NCI-H748 (cell line): Measurements from ENCODE around the gene ZNRF1.
"Not testable (repeated sequence)": the region's sequence is repeated elsewhere in the genome, so short reads cannot be mapped to it uniquely, and the experiment has no call there.

Experiments
- DNase-seq: peaks from one replicate; lab custom pipeline; 2025; ENCODE audit not compliant: unreplicated experiment; lab: John Stamatoyannopoulos, UW

Gene ZNRF1

DNA sequence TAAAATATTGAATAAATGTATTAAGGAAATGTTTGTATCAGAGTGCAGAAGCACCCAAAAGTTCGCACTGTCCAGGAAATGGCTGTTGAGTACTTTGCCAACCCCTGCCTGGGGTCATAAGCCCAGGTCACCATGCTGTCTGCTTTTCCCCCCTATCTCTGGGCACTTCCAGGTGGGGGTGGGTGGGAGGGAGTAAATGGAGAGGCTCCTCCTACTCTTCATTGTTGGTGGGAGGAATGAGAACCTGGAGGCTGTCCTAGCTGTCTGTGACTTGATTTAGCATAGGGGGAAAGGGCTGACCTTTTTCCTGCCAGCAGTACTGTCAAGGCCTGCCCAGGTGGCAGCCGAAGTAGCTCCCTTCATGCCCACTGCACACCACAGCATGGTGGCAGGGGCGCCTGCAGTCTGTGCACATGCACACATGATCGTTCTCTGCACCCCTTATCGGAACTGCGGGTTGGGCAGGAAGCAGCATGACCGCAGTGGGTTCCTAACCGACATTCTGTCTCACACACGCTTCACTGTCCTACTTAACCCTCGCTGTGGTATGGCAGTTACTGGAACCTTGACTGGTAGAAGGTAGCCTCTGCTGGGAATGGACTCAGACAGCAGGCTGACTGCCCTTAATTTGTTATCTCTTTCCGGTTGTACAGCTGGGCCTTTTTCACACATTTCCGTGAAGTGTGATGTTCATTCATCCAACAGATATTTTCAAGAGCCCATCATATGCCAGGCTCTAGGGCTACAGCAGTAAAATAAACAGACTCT is 76.3 kb downstream of the ZNRF1 start:
- DNase-seq, result no peak

DNA sequence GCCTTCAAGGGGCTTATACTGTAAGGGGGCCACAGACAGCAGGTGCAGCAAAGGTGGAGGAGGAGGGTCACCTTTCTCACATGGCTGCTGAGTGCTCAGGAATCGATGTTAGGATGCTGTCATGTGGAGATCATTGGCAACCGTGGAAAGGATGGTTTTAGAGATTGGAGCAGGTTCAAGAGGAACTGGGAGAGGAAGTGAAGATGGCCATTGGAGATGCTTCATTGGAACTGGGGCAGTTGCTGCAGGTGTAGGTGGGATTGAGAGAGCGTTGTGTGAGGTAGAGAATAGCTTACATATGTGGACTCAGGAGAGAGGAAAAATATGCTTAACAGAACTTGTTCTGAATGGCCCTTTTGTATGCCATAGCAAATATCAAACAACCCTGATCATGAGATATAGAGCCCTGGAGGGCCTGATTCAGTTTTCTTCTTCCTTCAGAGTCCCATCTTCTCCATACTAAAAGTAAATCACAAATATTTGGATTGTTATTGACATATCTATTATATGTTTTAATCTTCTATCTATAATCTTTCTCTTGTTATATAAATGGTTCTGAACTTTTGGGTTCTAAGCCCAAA is 77.0 kb downstream of the ZNRF1 start:
- DNase-seq, result no peak

DNA sequence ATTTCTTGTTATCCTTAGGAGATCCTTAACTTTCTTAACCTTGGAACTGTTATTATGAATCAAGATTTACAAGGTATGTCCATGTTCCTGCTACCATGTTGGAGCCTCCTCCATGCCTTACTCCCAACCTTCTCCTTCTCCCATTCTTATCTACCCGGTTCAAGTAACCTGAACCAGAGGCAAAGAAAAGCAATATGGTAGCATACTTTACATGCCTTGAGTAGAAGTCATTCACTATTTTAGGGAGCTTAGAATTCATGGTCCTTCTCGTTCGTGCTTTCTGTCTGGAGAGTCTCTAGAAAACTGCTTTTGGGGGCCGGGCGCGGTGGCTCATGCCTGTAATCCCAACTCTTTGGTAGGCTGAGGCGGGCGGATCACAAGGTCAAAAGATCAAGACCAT is 80.1 kb downstream of the ZNRF1 start:
- DNase-seq, result no peak

DNA sequence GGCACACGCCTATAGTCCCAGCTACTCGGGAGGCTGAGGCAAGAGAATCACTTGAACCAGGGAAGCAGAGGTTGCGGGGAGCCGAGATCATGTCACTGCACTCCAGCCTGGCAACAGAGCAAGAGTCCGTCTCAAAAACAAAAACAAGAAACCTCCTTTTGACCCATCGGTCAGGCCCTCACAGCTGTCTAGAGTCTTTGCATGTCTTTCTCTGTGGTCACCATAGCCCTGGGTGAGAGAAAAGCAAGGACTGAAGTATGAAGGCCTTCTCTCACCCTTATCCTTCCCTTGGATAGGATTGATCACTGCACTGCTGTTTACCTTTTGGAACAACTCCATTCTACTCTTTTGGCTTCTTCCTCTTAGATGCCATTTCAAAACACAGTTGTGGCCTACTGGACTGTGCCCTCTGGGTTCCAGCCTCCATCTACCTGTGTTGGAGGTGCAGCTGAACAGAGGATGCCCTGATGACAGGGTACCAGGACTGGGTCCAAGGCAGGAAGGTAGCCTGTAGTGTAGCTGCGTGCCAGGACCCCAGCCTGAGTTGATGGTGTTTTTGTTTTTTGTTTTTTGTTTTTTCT is 80.6 kb downstream of the ZNRF1 start:
- DNase-seq, result no peak

DNA sequence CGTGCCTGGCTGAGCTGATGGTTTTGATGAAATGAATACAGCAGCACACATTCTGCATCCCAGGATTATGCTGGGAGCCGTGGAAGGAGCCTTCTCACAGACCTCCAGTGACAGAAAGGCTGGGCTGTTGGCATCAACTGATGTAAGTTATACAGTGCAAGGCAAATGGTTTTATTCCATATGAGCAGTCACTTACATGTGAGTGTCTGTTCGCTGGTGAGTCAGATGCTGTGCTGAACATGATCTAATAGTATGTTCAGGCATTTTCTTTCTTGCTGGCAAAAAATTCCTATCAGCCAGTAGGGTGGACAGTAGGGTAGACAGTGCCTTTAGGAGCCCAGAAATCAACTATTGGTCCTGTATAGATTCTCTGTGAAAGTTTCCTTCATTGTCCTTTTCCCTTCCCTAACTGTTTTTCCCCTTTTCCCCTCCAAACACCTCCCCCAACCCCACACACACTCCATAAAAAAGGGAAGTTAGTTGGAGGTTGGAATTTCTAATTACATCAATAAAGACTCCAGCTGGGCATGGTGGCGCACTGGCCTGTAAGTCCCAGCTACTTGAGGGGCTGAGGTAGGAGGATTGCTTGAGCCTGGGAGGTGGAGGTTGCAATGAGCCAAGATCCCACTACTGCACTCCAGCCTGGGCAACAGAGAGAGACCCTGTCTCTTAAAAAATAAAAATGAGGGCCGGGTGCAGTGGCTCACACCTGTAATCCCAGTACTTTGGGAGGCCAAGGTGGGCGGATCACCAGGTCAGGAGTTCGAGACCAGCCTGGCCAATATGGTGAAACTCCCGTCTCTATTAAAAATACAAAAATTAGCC is 81.6 kb downstream of the ZNRF1 start:
- DNase-seq, result no peak

DNA sequence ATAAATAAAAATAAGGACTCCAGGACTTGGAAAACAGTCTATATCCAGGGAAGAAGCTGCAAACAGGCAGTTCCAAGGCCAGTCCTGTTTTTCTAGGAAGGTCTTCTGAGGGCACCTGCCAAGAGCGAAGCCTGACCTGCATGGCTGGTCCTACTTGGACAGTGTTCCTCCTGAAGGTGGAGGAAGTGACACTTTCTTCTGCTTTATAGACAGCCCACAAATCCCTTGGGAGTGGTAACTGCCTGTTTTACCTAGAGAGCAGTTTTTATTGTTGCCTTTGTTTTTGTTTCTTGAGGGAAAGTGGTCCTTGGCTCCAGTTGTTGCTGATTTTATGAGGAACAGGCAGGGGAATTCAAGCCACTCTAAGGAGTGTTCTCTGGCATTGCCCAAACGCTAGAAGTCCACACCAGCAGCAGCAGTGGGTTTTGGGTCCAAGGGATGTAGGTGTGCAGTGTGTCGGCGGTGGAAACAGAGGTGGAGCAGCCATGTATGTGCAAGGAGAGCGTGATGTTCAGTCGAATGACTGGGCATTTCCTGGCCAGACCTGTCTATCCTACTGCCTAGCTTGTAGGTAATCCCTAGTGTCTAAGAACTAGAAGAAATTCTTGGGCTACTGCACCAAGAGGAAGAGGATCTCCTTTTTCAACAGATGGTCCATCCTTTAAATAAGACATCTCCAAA is 82.5 kb downstream of the ZNRF1 start:
- no peak for DNase-seq

DNA sequence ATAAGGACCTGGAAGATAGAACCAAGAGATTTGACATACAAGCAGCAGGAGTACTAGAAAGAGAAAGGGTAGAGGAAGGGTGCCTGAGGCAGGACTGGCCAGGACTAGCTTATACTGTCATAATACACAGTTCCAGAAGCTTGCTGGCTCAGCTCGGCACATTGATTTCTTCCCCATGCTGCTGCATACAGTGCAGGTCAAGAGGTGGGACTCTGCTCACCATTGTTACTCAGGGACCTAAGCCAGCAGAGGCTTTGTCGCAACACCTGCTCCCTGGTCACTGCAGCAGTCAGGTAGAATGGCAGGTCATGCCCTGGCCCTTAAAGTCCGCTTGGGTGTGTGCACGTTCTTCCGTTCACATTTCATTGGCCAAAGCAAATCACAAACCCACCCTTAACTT is 85.0 kb downstream of the ZNRF1 start:
- DNase-seq, result peak; percentile 6

DNA sequence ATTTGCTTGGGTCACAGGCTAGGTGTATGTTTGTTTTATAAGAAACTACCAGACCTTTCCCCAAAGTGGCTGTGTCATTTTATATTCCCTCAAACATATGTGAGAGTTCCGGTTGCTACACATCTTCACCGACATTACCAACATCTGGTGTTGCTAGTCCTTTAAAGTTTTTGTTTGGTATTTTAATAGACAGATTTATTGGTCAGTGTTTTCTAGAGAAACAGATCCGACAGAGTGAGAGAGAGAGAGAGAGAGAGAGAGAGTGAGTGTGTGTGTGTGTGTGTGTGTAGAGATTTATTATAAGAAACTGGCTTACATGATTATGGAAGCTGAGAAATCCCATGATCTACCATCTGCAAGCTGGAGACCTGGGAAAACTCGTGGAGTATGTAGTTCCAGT is 86.7 kb downstream of the ZNRF1 start:
- no peak for DNase-seq

DNA sequence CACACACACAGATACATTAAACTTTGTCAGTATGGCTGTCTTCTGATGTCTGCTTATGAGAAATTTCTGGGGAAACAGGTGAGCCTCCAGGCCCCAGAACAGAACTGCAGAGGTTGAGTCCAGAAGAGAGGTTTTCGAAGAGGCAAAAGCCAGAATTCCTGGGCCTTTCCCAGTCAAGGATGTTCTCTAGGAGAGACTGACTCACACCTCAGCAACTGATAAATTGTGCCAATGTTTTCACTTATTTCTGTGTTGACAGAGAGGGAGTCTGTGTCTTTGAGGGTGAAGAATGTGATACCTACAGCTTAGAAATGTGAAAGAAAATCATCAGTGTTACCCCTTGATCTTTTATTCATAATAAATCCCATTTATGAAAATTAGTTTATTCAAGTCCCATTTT is 87.5 kb downstream of the ZNRF1 start:
- no peak for DNase-seq

DNA sequence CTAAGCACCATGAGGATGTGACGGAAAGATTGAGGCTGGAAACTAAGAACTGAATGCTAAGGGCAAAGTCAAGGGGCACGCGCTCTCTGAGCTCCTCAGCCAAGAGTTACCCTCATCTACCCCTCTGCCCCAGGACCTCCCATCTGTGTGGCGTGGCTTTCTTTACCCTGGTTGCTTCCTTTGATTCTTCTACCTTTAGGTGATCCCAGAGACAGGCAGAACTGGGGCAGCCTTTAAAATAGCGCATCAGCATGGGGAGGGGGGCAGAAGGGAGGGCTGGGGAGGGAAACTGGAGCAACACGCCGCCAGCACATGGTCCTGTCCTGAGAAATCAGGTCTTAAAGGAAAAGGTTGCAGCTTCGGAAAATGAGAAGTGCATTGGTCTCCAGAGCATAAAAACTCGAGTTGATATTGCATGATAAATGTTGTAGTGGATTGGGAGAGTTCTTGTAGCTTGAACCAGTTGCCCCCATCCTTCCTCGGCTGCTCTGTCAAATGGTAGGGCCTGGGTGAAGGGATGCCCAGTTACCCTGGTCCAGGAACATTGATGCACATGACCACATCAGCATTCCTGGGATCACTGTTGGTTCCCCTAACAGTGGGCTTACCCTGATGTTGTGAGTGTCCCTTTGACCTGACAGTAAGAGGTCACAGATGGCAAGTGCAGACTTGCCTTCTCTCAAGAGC is 88.0 kb downstream of the ZNRF1 start:
- DNase-seq, result no peak

DNA sequence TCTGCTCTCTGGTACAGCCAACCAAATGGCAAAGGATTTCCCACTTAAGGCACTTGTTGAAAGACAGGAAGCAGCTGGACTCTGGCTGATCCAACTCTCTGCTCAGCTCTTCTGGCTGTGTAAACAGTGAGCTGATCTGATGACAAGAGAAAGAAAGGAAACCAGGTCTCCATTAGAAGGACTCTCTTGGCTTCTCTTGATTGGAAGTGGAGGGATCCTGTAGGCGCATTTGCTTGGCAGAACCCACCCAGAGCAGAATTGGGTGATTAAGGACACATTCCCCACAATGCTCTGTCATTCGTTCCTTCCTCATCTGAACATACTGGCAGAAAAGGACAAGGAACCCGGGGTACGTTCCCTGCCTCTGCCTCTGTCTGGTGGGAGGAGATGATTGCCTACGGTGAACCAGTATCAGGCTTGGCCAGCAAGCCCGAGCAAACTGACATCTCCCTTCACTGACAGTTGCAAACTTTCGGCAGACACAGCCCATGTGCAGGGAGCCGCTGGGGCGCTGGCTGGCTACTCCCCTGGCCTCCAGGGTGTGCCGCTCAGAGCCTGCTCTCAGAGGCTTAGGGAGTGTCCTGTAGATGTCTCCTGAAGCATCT is 88.7 kb downstream of the ZNRF1 start:
- peak; percentile 89 for DNase-seq

DNA sequence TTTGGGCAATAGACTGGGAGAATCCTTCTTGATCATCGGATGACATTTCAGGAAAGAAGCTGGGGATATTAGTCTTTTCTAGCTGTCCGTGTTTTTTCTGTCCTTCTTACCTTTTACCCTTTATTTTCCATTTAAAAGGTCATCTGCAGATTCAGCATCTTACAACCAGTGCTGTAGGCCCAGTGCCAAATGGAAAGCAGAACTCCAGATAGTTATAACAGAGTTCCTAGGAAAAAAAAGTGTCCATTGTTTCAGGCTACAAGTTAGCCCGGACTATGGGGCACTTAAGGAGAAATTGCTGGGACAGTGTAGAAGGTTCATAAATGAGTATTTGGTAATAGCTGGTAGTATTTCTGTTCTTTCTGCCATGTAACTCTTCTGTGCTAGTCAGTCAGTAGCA is 89.4 kb downstream of the ZNRF1 start:
- no peak for DNase-seq

DNA sequence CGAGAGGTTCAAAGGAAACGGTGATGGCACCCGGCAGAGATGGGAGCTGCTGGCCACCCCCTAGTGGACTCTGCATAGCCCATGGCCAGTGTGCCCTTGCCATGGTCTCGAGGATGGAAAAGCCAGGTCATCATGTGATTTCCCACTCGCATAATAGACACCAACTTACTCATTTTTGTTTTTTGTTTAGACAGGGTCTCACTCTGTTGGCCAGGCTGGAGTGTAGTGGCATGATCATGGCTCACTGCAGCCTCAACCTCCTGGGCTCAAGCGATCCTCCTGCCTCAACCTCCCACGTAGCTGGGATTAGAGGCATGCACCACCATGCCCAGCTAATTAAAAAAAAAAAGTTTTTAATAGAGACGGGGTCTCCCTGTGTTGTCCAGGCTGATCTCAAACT is 90.1 kb downstream of the ZNRF1 start:
- DNase-seq, result no peak

DNA sequence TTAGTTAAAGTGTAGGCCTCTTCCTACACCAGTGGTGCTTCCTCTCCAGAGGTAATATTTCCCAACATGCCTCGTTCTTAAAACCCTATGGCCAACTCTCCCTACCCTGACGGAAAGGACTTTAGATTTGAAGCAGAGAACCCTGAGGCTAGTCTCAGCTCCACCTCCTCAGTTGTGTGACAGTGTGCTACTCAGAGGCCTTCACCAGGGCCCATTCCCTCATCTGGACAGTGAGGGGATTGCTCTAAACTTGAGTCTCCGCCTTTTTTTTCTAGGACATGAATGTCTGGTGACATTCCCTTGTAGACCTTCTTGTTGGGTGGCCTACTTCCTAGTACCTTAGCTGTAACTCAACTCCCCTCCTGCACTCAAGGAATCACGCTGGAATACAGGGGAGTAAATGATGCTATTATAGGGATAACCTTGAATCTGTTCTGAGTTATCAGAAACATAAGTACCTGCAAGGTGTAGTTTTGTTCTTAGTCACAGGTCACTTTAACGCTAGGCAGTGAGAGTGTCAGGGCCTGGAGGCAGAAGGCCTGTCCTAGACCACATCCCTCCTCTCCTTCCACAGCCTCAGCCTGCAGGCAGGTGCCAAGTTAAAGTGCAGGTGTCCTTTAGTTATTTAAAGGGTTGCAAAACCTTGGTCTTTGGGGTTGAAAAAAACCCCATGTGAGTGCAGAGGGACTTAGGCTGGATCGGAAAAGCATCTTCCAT is 90.8 kb downstream of the ZNRF1 start:
- no peak for DNase-seq

DNA sequence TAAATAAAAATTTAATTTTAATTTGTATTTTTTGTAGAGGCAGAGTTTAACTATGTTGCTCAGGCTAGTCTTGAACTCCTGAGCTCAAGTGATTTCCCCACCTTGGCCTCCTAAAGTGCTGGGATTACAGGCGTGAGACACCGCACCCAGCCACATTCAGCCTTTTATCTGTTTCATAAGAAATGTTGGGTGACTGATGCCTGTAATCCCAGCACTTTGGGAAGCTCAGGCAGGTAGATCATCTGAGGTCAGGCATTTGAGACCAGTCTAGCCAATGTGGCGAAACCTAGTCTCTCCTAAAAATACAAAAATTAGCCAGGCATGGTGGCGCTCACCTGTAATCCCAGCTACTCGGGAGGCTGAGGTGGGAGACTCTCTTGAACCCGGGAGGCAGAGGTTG is 92.1 kb downstream of the ZNRF1 start:
- not testable (repeated sequence) for DNase-seq

DNA sequence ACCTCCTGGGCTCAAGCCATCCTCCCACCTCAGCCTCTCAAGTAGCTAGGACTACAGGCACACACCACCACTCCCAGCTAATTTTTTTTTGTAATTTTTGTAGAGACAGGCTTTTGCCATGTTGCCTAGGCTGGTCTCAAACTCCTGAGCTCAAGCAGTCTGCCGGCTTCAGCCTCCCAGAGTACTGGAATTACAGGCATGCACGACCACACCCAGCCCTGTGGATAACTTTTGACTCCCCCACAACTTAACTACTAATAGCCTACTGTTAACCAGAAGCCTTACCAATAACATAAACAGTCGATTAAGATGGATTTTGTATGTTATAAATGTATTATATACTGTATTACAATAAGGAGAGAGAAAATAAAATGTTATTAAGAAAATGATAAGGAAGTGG is 92.8 kb downstream of the ZNRF1 start:
- not testable (repeated sequence) for DNase-seq

DNA sequence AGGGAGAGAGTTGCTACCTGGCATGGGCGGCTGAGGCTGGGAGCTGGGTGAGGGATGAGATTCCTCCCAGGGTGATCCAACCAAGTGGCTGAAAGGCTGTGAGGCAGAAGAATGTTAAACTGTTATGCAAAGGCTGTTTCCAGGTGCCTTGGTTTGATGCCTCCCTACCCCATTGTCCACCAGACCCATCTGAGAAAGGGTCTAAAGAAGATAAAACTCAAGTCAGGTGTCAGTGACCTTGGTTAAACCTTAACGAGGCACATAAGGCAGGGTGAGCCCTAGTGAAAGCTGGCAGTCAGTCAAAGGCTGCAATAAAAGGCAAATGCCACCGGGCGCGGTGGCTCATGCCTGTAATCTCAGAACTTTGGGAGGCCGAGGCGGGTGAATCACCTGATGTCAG is 94.0 kb downstream of the ZNRF1 start:
- DNase-seq, result no peak

DNA sequence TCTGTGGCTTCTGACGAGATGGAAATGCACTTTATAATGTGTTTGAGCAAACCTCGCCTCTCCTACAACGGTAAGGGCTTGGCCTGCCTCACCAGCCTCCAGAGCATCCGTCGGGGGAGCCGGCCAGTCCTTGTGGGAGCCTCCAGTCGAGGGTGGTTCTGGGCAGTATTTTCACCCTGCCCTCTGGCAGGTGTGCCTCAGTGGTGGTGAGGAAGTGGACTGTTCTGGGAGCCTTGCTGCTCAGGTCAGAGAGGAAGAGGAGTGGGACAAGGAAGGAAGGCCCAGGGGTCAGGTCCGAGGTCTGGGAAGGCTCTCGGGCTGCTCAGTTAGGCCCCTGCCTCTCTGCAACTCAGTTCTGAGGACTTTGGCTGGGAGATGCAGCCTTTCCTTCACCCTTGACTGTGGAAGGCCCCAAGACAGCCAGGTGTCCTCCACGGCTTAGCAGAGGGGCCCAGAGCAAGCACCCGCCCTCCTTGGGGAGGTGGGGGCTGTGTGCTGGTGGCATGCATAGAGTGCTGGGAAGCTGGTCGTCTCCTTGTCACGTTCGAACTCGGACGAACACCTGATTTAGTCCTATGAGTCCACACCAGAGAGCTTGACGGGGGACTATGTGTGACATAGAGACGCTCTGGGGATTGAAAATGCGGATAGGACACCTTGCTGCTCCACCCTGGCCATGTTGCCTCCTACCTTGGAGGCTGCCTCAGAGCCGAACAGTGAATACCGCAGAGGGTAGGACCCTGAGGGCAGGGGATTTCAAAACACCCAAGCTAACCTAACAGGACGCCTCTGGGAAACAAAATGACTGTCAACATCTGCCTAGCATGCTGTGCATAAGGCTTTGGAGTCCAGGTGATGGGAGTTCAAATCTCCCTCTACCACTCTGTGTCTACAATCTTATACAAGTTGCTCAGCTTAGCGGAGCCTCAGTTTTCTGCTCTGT is 95.0 kb downstream of the ZNRF1 start:
- DNase-seq, result no peak
